ENCODE measurements around the gene TRIM47.

DNA sequence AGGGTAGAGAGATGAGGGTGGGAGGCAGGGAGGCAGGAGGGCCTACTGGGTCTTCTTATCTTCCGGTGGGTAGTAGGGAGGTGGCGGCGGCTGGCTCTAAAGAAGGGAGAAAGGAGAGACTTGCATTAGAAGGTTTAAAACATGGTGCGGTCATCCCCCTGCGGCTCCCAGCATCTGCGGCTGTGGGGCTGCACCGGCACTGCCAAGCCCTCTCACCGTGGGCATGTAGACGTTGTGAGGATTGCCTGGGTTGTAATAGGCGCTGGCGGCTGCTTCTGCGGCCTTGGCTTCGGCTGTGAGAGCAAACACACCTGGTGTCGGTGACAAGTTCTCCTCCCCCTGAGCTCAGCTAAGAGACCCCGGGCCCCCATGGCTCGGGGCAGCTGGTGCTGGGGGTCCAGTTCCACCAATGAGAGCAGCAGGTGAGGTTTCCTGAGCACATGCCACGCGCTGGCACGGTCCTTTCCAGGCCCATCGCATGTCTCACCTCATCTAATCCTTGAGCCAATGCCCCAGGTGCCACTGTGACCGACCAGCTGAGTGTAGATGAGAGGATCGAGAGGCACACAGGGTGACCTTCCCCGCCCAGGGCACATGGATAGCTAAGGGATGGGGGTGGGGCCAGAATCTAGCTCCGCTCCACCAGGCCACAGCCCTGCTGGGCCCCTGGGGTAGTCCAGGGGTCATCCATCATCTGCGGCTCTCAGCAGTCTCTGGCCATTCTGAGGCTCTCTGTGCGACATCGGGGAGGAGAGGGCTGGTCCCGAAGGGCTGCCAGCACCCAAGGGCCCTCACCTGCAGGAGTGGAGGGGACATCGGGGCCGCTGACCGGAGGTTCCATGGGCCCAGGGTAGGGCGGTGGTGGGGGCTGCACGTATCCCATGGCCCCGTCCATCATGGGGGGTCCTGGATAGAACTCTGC is 31.4 kb downstream of the TRIM47 start:
- TF ChIP-seq POLR2A (IDR thresholded peaks at IDR 0.05), result no peak
- TF ChIP-seq, protein P1, sequence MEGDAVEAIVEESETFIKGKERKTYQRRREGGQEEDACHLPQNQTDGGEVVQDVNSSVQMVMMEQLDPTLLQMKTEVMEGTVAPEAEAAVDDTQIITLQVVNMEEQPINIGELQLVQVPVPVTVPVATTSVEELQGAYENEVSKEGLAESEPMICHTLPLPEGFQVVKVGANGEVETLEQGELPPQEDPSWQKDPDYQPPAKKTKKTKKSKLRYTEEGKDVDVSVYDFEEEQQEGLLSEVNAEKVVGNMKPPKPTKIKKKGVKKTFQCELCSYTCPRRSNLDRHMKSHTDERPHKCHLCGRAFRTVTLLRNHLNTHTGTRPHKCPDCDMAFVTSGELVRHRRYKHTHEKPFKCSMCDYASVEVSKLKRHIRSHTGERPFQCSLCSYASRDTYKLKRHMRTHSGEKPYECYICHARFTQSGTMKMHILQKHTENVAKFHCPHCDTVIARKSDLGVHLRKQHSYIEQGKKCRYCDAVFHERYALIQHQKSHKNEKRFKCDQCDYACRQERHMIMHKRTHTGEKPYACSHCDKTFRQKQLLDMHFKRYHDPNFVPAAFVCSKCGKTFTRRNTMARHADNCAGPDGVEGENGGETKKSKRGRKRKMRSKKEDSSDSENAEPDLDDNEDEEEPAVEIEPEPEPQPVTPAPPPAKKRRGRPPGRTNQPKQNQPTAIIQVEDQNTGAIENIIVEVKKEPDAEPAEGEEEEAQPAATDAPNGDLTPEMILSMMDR (IDR thresholded peaks at IDR 0.05), result no peak

Measured in prostate gland (tissue), 2 donors.